Measurements from ENCODE around the gene FGD4. TPM values are rescaled to one million over a fixed set of nuclear protein-coding genes. Genes with fewer than 3 reads are reported as not detected.

FGD4 gene
- total RNA-seq, 1 donor = 55.6 TPM

- TF ChIP-seq, protein P1, sequence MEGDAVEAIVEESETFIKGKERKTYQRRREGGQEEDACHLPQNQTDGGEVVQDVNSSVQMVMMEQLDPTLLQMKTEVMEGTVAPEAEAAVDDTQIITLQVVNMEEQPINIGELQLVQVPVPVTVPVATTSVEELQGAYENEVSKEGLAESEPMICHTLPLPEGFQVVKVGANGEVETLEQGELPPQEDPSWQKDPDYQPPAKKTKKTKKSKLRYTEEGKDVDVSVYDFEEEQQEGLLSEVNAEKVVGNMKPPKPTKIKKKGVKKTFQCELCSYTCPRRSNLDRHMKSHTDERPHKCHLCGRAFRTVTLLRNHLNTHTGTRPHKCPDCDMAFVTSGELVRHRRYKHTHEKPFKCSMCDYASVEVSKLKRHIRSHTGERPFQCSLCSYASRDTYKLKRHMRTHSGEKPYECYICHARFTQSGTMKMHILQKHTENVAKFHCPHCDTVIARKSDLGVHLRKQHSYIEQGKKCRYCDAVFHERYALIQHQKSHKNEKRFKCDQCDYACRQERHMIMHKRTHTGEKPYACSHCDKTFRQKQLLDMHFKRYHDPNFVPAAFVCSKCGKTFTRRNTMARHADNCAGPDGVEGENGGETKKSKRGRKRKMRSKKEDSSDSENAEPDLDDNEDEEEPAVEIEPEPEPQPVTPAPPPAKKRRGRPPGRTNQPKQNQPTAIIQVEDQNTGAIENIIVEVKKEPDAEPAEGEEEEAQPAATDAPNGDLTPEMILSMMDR (IDR thresholded peaks at IDR 0.05; ENCODE audit: insufficient read depth, low read length) = no peak
- no peak overlapping the region for H3K4me3 ChIP-seq (ENCODE audit: low read depth, low read length)
- DNase-seq (ENCODE audit: low read depth) = no peak
Measured at GRCh38 chr12:32366714-32367113, 32.6 kb upstream of the FGD4 start.

- TF ChIP-seq, protein P1 (IDR thresholded peaks at IDR 0.05; ENCODE audit: insufficient read depth, low read length) = no peak
- H3K4me3 ChIP-seq (ENCODE audit: low read depth, low read length) = no peak overlapping the region
- DNase-seq (ENCODE audit: low read depth) = no peak
Measured at GRCh38 chr12:32367381-32367780, 32.0 kb upstream of the FGD4 start.

- DNase-seq (ENCODE audit: low read depth) = no peak
- no peak overlapping the region for H3K4me3 ChIP-seq (ENCODE audit: low read depth, low read length)
- TF ChIP-seq, protein P1 (IDR thresholded peaks at IDR 0.05; ENCODE audit: insufficient read depth, low read length) = no peak
Measured at GRCh38 chr12:32369202-32369601, 30.2 kb upstream of the FGD4 start.

DNA sequence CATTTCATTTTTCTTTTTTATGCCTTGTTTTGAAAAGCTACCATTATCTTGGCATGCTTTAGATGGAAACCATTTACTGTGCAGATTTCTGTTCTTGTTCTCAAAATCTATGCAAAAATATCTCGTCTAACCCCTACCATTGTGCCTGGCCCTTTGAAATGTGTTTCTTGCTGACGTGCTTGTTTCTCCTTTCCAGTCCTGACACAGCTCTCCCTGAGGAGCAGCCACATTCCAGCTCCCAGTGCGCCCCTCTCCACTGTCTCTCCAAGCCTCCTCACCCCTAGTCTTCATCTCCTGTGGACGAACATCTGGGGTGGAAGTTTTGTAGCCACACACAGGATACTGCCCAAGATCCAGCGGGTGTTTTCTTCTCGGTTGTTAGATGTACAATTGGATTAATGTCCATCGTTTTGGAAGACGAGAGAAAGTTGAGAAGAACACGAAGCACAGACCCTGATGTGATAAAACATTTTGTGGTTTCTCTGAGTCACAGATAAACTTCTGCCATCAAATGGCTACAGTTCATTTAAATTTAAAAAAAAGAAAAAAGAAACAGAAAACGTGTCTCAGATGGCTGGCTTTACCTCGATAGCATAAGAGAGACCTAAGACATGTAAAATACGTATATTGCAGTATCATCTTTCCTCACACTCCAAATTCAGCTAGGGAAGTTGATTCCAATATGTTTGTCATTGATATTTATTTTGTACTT lies 21.9 kb upstream of the FGD4 start:
- TF ChIP-seq, protein P1 (IDR thresholded peaks at IDR 0.05; ENCODE audit: insufficient read depth, low read length) = no peak
- DNase-seq (ENCODE audit: low read depth) = no peak
- no peak overlapping the region for H3K4me3 ChIP-seq (ENCODE audit: low read depth, low read length)

DNA sequence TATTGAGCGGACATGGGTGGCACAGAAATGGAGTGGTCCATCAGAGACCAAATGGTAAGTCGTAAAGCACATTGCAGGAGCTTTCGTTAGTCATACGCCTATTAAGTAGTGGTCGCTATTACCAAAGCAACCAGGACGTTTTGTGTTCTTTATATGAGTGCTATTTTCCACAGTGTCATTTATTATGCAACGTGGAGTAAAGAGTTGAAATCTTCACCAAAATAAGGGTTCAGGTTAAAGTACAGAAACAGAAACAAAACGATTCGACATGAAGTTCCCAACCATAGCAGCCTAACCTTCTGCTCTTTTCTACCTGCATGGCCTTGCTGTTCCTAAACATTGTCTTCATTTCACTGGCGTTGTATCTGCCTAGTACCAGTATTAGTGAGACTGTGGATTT lies 20.1 kb upstream of the FGD4 start:
- TF ChIP-seq, protein P1 (IDR thresholded peaks at IDR 0.05; ENCODE audit: insufficient read depth, low read length) = no peak
- H3K4me3 ChIP-seq (ENCODE audit: low read depth, low read length) = no peak overlapping the region
- DNase-seq (ENCODE audit: low read depth) = no peak

DNA sequence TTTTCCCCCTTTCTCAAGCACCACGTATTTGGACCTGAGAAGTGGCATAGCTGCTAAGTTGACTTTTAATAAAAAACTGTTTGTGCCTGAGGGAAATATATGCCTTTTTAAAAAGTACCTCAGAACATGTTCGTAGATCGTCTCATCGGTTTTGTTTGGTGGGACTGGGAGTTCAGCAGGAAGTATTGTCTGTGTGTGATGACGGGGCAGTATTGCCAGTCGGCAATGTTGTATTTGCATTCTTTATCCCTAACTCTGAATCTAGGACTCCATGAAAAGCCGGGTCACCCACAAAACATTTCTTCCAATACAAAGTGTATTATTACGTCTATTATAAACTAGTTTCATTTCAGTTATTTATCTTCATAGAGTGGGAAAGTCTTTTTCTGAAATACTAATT lies 19.7 kb upstream of the FGD4 start:
- TF ChIP-seq, protein P1 (IDR thresholded peaks at IDR 0.05; ENCODE audit: insufficient read depth, low read length) = no peak
- no peak for DNase-seq (ENCODE audit: low read depth)
- H3K4me3 ChIP-seq (ENCODE audit: low read depth, low read length) = no peak overlapping the region

DNA sequence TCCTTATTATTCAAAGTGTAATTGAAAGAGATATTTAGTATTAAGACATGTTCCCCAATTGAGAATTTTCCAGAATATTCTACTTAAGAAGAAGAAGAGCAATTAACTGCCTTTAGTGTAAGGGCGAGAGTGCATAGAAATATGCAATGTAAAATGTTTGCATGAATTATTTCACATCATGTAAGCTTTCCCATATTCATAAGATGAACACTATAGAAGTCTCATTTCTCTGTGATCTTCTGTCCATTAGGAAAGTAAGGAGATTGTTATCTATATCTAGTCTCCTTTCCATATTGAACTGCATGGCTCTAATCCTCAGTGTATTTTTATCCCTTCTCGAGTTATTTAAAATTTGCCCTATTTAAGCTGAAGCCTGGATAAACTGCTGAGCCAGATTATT lies 17.1 kb upstream of the FGD4 start:
- no peak for DNase-seq (ENCODE audit: low read depth)
- TF ChIP-seq, protein P1 (IDR thresholded peaks at IDR 0.05; ENCODE audit: insufficient read depth, low read length) = no peak
- H3K4me3 ChIP-seq (ENCODE audit: low read depth, low read length) = no peak overlapping the region

Data from fibroblast of the aortic adventitia (primary cell).